Fibroblast of lung (primary cell): ENCODE measurements around the gene RASSF10. TPM values are rescaled to one million over a fixed set of nuclear protein-coding genes. Genes with fewer than 3 reads are reported as not detected.
A peak's percentile ranks its signal among the peaks of the same experiment; 100 is the strongest.

Experiments
- DNase-seq, 2 donors: peaks; one replicate each; pipeline versions ENCODE4 v3.0.0 to v3.0.0-alpha.2; 2010; ENCODE audit warnings: low read depth in 2 of 2
- H2AFZ ChIP-seq: 2 replicates; pipeline ENCODE4 v1.5.1; 2012; ENCODE audit warnings: low read length, control low read depth, inconsistent platforms
- H3K27ac ChIP-seq: 2 replicates; pipeline ENCODE4 v1.5.1; 2011; ENCODE audit warnings: low read length, control low read depth; ENCODE audit not compliant: insufficient read depth
- H3K27me3 ChIP-seq: 2 replicates; pipeline ENCODE4 v1.5.1; 2011; ENCODE audit warnings: mild to moderate bottlenecking, low read length; ENCODE audit not compliant: control insufficient read depth, insufficient read depth
- H3K36me3 ChIP-seq: 2 replicates; pipeline ENCODE4 v1.5.1; 2011; ENCODE audit warnings: low read length; ENCODE audit not compliant: control insufficient read depth, insufficient read depth
- H3K4me1 ChIP-seq: 2 replicates; pipeline ENCODE4 v1.5.1; 2011; ENCODE audit warnings: low read length; ENCODE audit not compliant: control insufficient read depth, insufficient read depth; ENCODE audit errors: extremely low read depth
- H3K4me2 ChIP-seq: 2 replicates; pipeline ENCODE4 v1.5.1; 2011; ENCODE audit warnings: low read length, control low read depth; ENCODE audit not compliant: insufficient read depth; ENCODE audit errors: extremely low read depth
- H3K4me3 ChIP-seq, 4 experiments: fragments of 200-600 bp in 1 of 4; sonication (generic) in 1 of 4; replicated peaks in 1 of 4; 2 replicates each; pipeline ENCODE4 v1.5.1; 2011 to 2016; ENCODE audit warnings: low read length in 4 of 4, low read depth in 3 of 4, mild to moderate bottlenecking in 3 of 4, control low read depth in 2 of 4, inconsistent platforms in 1 of 4, mixed read lengths in 1 of 4; ENCODE audit not compliant: insufficient read depth in 1 of 4; ENCODE audit errors: control extremely low read depth in 1 of 4
- H3K79me2 ChIP-seq: 2 replicates; pipeline ENCODE4 v1.5.1; 2012; ENCODE audit warnings: mild to moderate bottlenecking, low read length, inconsistent platforms; ENCODE audit not compliant: control insufficient read depth, insufficient read depth
- H3K9ac ChIP-seq: 2 replicates; pipeline ENCODE4 v1.5.1; 2011; ENCODE audit warnings: mild to moderate bottlenecking, low read length, control low read depth; ENCODE audit not compliant: insufficient read depth
- H3K9me3 ChIP-seq: 2 replicates; pipeline ENCODE4 v1.5.1; 2012; ENCODE audit warnings: low read depth, low read length; ENCODE audit not compliant: control insufficient read depth, insufficient read depth
- H4K20me1 ChIP-seq: 2 replicates; pipeline ENCODE4 v1.5.1; 2011; ENCODE audit warnings: low read length; ENCODE audit not compliant: control insufficient read depth, insufficient read depth; ENCODE audit errors: extremely low read depth
- CTCF ChIP-seq, 2 donors: IDR thresholded peaks in 1 of 2; conservative IDR thresholded peaks in 1 of 2; 1 replicate in 1 of 2; 2 replicates in 1 of 2; pipeline ENCODE4 v1.5.1; 2011 to 2012; ENCODE audit warnings: low read length in 2 of 2, control low read depth in 1 of 2, inconsistent platforms in 1 of 2, low read depth in 1 of 2, mild to moderate bottlenecking in 1 of 2
- EZH2 ChIP-seq: IDR thresholded peaks from 2 replicates; pipeline ENCODE4 v1.5.1; 2012; ENCODE audit warnings: low read length, control low read depth, mild to moderate bottlenecking; ENCODE audit errors: missing control alignments
- polyA plus RNA-seq, 2 donors: library from polyadenylated mRNA; depleted of rRNA in 1 of 2; stranded (reverse) in 1 of 2; unstranded in 1 of 2; fragments of >200 nt; gene quantifications; 2 replicates each; pipeline ENCODE4 v1.2.1, GENCODE V29; 2011 to 2012; ENCODE audit warnings: missing spikeins in 1 of 2
- total RNA-seq: library from RNA; depleted of rRNA; stranded (reverse); fragments of >200 nt; gene quantifications from 2 replicates; pipeline ENCODE4 v1.2.1, GENCODE V29; 2014

The RASSF10 gene
- total and polyA plus RNA-seq, 2 donors (not counting 1 experiment from before 2014, with no cell fraction given): not detected

- Histone ChIP-seq H2AFZ (no peak overlapping the region), H3K4me1 (no peaks in the 10 kb centered on the region), H4K20me1 (no peaks in the 10 kb centered on the region), H3K9ac (no peak overlapping the region), H3K4me2 (no peak overlapping the region), H3K4me3 (no peak overlapping the region), H3K27ac (no peak overlapping the region), H3K9me3 (no peaks in the 10 kb centered on the region), H3K27me3 (peaks cover 21% of the 10 kb centered on the region), H3K36me3 (no peaks in the 10 kb centered on the region), H3K79me2 (no peaks in the 10 kb centered on the region)
- peak in 1 of 2 donors; percentile 39 for DNase-seq
- TF ChIP-seq CTCF (conservative IDR thresholded peaks at IDR 0.05 in 1 of 2, IDR thresholded peaks at IDR 0.05 in 1 of 2; ENCODE audit: low read depth in 1 of 2, low read length in 2 of 2) (no peak), EZH2 (no peak)
Observed at GRCh38 chr11:13051257-13051656, 42.1 kb downstream of the RASSF10 start.

GRCh38 chr11:13052130-13052571 is 43.0 kb downstream of the RASSF10 start:
- Histone ChIP-seq H3K27ac (no peak overlapping the region), H3K27me3 (peaks cover 21% of the 10 kb centered on the region), H4K20me1 (no peaks in the 10 kb centered on the region), H3K4me2 (no peak overlapping the region), H3K36me3 (no peaks in the 10 kb centered on the region), H3K9ac (no peak overlapping the region), H3K4me1 (no peaks in the 10 kb centered on the region), H3K4me3 (no peak overlapping the region), H3K9me3 (no peaks in the 10 kb centered on the region), H2AFZ (no peak overlapping the region), H3K79me2 (no peaks in the 10 kb centered on the region)
- DNase-seq: no peak
- TF ChIP-seq CTCF (conservative IDR thresholded peaks at IDR 0.05 in 1 of 2, IDR thresholded peaks at IDR 0.05 in 1 of 2; ENCODE audit: low read depth in 1 of 2, low read length in 2 of 2) (no peak), EZH2 (no peak)

- Histone ChIP-seq H3K27ac (no peak overlapping the region), H3K4me1 (no peaks in the 10 kb centered on the region), H3K9me3 (no peaks in the 10 kb centered on the region), H3K4me3 (no peak overlapping the region), H3K9ac (no peak overlapping the region), H3K27me3 (peaks cover 21% of the 10 kb centered on the region), H3K79me2 (no peaks in the 10 kb centered on the region), H3K36me3 (no peaks in the 10 kb centered on the region), H3K4me2 (no peak overlapping the region), H2AFZ (no peak overlapping the region), H4K20me1 (no peaks in the 10 kb centered on the region)
- no peak for TF ChIP-seq EZH2
- no peak for TF ChIP-seq CTCF (conservative IDR thresholded peaks at IDR 0.05 in 1 of 2, IDR thresholded peaks at IDR 0.05 in 1 of 2; ENCODE audit: low read depth in 1 of 2, low read length in 2 of 2)
- no peak for DNase-seq
Observed at GRCh38 chr11:13053255-13053917, 44.3 kb downstream of the RASSF10 start.
